GM18868 (cell line): ENCODE results near the gene TADA2B.

Experiments used
- ATAC-seq: cut with Tn5 transposase; IDR thresholded peaks from one replicate; pipeline ENCODE4 v1.9.1; 2021; ENCODE audit warnings: mild to moderate bottlenecking, moderate library complexity; ENCODE audit not compliant: unreplicated experiment

TADA2B gene

DNA sequence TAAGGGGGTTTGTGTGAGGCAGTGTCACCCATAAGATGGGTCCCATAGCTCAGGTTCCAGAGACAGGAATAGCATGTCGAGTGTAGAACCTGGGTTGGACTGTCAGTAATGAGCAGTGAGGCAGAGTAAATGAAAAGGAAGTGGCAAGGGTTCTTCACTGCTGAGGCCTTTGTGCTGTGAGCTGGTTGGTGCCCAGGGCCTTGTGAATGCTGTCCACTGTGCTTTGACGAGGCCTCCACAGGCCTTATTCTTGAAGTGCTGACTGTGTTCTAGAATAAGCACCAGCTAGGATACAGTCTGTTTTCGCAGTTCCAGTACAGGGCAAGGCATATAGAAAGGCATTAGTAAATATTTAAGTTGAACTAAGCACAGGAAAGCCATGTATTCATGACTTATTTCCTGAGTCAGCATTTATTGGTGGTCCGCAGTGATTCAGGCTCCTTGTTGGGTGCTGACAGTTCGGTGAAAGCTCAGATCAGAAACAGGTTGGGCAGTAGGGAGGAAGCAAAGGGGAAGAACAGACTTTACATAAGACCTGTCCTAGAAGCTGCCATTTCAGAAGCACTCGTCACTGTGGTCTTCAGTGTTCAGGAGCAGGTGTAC is 25.6 kb upstream of the TADA2B start:
- ATAC-seq, result no peak

- no peak for ATAC-seq
Observed at GRCh38 chr4:7018281-7018680, 24.9 kb upstream of the TADA2B start.

DNA sequence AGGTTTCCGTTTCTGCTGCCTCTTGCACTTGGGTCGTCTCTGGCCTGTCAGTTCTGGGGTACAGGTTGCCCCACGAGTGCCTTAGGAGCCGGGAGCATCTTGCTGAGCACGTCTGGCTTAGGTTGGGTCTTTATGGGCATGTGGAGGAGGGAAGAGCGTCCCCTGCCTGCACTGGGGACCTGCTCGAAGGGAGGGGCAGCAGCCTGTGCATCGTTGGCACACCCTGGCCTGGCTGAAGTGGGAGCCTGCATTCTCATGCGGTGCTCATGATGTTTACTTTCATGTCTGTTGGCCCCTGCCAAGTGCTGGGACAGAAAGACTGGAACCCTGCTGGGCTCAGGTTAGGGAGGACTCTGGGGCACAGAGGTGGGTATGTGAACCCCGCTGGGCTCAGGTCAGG is 23.8 kb upstream of the TADA2B start:
- no peak for ATAC-seq

DNA sequence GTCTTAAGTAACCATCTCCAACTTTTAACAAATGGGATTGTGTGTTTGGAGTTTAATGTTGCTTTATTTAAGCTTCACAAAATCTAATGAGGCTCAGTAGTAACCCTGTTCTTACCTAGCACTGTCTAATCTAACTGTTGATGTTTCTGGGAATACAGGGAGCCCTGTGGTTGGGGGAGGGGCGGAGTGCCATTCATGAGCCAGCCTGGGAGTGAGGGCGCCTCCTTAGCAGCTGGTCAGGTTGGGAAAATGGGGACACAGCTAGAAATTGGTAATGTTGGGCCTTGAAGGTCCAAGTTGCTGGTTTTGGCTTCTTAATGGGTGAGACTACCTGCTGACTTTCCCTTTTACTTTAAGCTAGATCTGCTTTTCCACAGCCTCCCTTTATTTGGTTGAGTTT is 22.9 kb upstream of the TADA2B start:
- ATAC-seq, result no peak

- ATAC-seq, result no peak
Observed at GRCh38 chr4:7020856-7021255, 22.3 kb upstream of the TADA2B start.

DNA sequence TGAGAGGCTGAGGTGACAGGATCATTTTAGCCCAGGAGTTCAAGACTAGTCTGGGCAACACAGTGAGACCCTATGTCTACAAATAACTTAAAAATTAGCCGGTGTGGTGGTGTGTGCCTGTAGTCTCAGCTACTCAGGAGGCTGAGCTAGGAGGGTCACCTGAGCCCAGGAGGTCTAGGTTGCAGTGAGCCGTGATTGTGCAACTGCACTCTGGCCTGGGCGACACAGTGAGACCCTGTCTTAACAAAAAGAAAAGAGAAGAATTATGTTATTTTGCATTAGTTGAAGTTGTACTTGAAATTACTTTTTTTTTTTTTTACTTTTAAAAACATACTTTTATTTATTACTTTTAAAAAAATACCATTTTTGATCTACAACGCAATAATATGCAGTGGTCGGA is 21.8 kb upstream of the TADA2B start:
- no peak for ATAC-seq

DNA sequence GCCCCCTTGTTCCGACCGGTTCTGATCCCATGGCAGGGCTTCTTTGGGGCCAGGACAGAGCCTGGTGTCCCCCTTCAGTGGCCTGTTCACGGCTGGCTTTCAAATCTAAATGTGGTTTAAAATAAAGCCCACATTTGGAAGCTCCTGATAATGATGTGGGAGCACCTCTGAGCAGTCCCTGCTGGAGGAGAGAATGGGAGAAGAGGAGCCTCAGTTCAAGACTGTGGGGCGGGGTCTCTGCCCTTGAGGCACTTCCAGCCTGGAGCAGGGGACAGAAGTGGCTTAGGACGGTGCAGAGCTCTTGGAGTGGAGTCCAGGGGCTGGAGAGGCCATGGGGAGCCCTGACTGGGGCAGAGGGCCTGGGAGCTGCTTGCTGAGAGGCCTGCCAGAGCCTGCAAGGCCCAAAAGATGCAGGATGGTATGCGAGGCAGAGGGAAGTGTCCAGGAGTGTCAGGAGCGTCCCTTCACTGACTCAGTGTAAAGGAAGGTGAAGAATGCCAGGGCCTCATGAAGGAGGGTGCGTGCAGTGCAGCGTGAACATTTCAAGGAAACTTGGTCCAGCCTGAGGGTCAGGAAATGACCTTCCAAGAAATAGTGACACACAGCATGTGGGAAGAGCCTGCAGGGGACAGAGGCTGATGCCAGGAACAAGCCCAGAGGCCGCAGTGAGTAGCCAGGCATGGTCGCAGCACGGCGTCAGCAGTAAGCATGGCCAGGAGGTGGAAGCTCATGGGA is 21.1 kb upstream of the TADA2B start:
- no peak for ATAC-seq

GRCh38 chr4:7023486-7023885 is 19.7 kb upstream of the TADA2B start:
- no peak for ATAC-seq

DNA sequence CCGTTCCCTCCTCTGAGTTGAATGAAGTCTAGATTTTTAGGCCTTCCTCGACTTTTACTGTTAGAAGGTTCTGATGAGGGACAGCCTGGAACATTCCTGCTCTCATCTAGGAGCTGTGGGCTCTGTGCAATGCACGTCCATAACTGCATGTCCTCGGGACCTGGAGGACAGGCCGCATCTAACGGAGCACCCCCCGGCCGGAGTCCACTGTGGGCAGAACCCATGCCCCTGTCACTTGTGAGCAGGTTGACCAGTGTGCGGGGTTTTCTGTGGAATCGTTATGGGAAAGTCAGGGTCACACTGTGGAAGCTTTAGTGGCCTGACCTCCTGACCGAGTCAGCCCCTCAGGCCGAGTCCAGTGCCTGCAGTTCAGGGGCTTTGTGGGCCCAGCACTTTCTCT is 19.3 kb upstream of the TADA2B start:
- no peak for ATAC-seq

DNA sequence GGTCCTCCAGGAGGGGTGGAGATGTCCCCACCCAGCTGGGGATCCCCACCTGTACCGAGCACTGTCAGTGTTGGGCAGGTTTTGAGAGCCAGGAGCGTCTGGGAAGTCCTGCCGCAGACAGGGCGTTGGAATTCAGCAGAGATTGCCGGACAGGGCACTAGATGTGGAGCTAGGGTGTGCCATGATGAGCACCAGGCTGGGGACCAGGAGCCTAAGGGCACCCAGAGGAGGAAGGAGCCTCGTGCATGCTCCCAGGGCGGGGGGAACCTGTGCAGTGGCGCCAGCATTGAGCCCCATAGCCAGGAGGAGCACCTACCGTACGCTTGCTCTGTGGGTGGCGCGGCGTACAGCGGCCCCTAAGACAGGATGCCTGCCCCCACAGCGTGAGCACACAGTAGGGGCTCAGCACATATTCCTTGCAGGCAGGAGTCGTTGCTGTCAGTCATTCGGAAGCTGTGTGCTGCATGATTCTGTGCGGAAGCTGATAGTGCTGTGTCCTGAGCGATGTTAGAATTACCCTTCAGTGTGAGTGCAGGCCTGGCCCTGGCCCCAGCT is 18.8 kb upstream of the TADA2B start:
- no peak for ATAC-seq

GRCh38 chr4:7025040-7025602 is 18.1 kb upstream of the TADA2B start:
- ATAC-seq, result no peak

DNA sequence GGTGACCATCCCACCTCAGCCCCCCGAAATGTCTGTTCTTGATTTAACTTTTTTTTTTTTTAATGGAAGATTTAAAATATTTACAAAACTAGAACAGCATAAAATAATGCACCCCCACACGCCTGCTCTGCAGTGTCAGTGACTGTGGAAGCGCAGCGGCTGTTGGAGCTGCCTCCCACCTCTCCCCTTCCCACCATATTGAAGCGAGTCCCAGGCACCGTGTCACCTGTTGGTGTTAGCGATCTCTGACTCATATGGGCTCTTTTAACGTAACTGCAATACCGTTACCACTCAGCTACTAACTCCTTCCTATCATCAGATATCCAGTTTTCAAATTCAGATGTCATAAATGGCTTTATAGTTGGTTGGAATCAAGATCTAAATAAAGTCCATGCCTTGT is 17.1 kb upstream of the TADA2B start:
- no peak for ATAC-seq

DNA sequence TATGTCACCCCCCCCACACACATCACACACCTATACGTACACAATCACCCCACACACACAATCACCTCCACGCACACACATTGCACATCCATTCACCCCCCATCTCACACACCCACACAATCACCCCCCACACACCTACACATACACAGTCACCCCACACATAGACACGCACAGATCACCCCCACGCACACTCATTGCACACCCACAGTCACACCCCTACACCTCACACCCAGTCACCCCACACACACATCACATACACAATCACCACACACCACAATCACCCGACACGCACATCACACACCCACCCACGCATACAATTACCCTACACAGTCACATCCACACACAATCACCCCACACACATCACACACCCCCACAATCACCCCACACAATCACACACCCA is 15.9 kb upstream of the TADA2B start:
- ATAC-seq, result no peak

- ATAC-seq, result no peak
Observed at GRCh38 chr4:7027913-7028312, 15.3 kb upstream of the TADA2B start.

GRCh38 chr4:7029212-7029611 is 14.0 kb upstream of the TADA2B start:
- ATAC-seq, result no peak

DNA sequence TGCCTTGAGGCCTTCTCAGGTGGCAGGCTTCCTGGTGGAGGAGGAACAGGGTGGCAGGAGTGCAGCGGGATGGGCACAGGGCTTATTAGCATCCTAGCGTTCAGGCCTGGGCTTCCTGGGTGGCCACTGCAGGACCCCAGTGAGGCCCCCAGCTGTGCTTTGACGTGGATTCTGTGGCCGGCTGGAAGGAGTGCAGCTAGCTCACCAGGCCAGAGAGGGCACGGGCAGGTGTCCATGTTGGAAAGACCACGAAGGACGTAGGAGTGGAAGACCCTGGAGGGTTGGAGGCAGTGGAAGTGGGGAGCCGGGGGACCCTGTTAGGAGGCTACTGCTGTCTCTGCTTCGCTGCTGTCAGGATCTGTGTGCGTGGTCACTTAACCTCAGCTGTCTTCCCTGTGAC is 13.3 kb upstream of the TADA2B start:
- ATAC-seq, result no peak

DNA sequence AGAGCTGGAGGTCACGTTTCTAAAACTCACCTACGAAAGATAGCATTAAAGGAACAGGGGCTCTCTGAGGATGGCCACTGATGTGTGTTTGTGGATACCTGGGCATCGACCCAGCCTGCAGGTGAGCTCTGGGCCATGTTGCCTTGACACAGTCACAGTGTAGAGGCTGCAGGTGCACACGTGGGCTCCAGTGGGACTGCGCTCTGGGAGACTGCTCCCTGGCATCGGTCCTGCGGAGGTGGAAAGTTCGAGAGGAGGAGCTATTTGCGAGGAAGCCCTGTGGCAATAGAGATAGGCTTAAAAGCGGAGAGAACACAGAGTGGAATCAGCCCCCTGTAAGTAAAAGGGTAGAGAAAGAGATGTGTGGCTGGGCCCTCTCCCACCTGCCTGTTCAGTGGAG is 12.3 kb upstream of the TADA2B start:
- ATAC-seq, result no peak

DNA sequence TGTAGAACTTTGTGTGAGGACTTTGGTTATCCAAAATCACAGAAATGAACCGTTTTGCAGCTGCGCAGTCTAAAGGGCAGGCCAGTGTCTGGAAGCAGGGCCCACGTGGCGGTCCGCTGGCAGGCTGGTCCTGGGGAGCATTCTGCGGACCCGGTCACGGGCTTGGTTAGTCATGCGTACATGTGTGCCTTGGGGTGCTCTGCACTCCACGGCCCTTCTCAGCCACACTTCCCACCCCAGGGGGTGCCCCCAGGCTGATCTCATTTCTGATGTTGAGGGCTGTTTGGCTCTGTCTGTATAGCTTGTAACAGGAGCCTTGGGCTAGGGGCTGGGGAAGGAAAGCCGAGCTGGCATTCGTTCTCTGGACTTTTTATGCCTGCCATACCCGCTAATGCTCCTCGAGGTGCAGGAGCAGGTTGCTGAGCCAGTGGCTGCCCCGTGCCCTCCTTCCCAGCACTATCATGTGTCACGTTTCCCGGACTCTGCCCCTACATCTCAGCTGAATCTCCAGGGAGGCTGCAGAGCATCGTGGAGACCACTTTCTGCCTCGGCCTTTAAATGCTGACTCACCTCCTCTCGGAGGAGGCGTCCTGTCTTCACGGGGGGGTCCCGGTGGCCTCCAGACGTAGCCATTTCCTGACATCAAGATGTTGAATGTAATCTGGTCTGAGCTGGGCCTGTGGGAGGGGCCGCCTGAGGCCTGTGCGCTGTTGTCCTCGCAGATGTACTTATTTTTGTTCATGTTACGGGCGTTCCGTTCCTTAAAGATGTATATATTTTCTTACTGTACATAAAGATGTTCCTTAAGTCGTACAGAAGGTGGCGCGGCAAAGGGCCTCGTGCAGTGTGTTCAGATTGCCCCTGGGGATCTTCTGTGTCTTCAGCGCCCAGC is 11.4 kb upstream of the TADA2B start:
- no peak for ATAC-seq

- ATAC-seq, result no peak
Observed at GRCh38 chr4:7032596-7032995, 10.6 kb upstream of the TADA2B start.

GRCh38 chr4:7034262-7035081 is 8.7 kb upstream of the TADA2B start:
- ATAC-seq, result no peak
